ENCODE results near the gene CYP26C1. TPM values are rescaled to one million over a fixed set of nuclear protein-coding genes. Genes with fewer than 3 reads are reported as not detected.

The CYP26C1 gene
- total RNA-seq, 3 donors from 2014 or later: 0.09 to 0.14 TPM; not detected in 1

GRCh38 chr10:93062514-93063143, 2.0 kb downstream of the CYP26C1 start:
- Histone ChIP-seq H3K4me1 (ENCODE audit: low read depth) (peaks cover 21% of the 10 kb centered on the region), H3K9me3 (no peaks in the 10 kb centered on the region), H3K36me3 (ENCODE audit: low read depth) (no peaks in the 10 kb centered on the region), H3K4me3 (no peak overlapping the region)
- DNase-seq (peak; percentile 54 to 70 (median 58)), ATAC-seq (peak; percentile 89)
- TF ChIP-seq CTCF (IDR thresholded peaks at IDR 0.05): peak; percentile 42
- intact Hi-C loops (cut with DNase I, micrococcal nuclease): no loop called here

- H3K4me3 ChIP-seq: no peak overlapping the region
Observed at GRCh38 chr10:93063144-93063976, 2.8 kb downstream of the CYP26C1 start.

GRCh38 chr10:93063977-93064660, 3.5 kb downstream of the CYP26C1 start:
- no peaks in the 10 kb centered on the region for H3K36me3 ChIP-seq (ENCODE audit: low read depth)
- no peak for TF ChIP-seq CTCF (IDR thresholded peaks at IDR 0.05)
- H3K4me1 ChIP-seq (ENCODE audit: low read depth): peaks cover 29% of the 10 kb centered on the region
- H3K4me3 ChIP-seq: no peak overlapping the region
- DNase-seq (no peak), ATAC-seq (no peak)
- intact Hi-C loops (cut with DNase I, micrococcal nuclease): no loop called here
- H3K9me3 ChIP-seq: no peaks in the 10 kb centered on the region

More at GRCh38 chr10:93063144-93063976, 2.8 kb downstream of the CYP26C1 start:
- Histone ChIP-seq H3K9me3 (no peaks in the 10 kb centered on the region), H3K36me3 (ENCODE audit: low read depth) (no peaks in the 10 kb centered on the region), H3K4me1 (ENCODE audit: low read depth) (peaks cover 24% of the 10 kb centered on the region)
- DNase-seq (peak in 1 of 3 donors; percentile 31), ATAC-seq (no peak)
- TF ChIP-seq CTCF (IDR thresholded peaks at IDR 0.05): no peak
- intact Hi-C loops (cut with DNase I, micrococcal nuclease): no loop called here

- intact Hi-C loops (cut with DNase I, micrococcal nuclease): no loop called here
- H3K4me3 ChIP-seq: no peak overlapping the region
Observed at GRCh38 chr10:93064874-93065660, 4.5 kb downstream of the CYP26C1 start.

More at GRCh38 chr10:93064874-93065660, 4.5 kb downstream of the CYP26C1 start:
- Histone ChIP-seq H3K36me3 (ENCODE audit: low read depth) (no peaks in the 10 kb centered on the region), H3K9me3 (no peaks in the 10 kb centered on the region), H3K4me1 (ENCODE audit: low read depth) (peaks cover 29% of the 10 kb centered on the region)
- TF ChIP-seq CTCF (IDR thresholded peaks at IDR 0.05): no peak
- ATAC-seq: no peak
- no peak for DNase-seq

Data from mucosa of descending colon (tissue), 3 donors.